GM12865 (cell line): ENCODE results near the gene LRRC30.

ENCODE experiments used
- DNase-seq: peaks from one replicate; pipeline ENCODE4 v3.0.0; 2010; ENCODE audit warnings: low read depth
- H3K4me3 ChIP-seq: 2 replicates; pipeline ENCODE4 v1.5.1; 2011; ENCODE audit warnings: mild to moderate bottlenecking, low read depth, low read length, control low read depth
- CTCF ChIP-seq: IDR thresholded peaks from 2 replicates; pipeline ENCODE4 v1.5.1; 2011; ENCODE audit warnings: low read length, control low read depth, low read depth, inconsistent platforms; ENCODE audit not compliant: insufficient read depth; ENCODE audit errors: missing control alignments

The LRRC30 gene

GRCh38 chr18:7230626-7231349 is at the start of gene LRRC30:
LRRC30 (plus strand) TSS chr18:7231089; CDS start chr18:7231139, 50 bp downstream.
- no peak for TF ChIP-seq CTCF
- no peak within 1 kb of the TSS for H3K4me3 ChIP-seq
- DNase-seq = no peak

GRCh38 chr18:7185701-7186100 is 45.2 kb upstream of the LRRC30 start:
- no peak for DNase-seq
- no peak overlapping the region for H3K4me3 ChIP-seq
- no peak for TF ChIP-seq CTCF

- no peak for DNase-seq
- H3K4me3 ChIP-seq = no peak overlapping the region
- no peak for TF ChIP-seq CTCF
These were observed 40.2 kb upstream of the LRRC30 start for GRCh38 chr18:7190547-7191156.

GRCh38 chr18:7191736-7192135 is 39.2 kb upstream of the LRRC30 start:
- DNase-seq = no peak
- H3K4me3 ChIP-seq = no peak overlapping the region
- TF ChIP-seq CTCF = no peak

GRCh38 chr18:7195266-7195665 is 35.6 kb upstream of the LRRC30 start:
- H3K4me3 ChIP-seq = no peak overlapping the region
- no peak for DNase-seq
- no peak for TF ChIP-seq CTCF

- no peak for DNase-seq
- no peak for TF ChIP-seq CTCF
- no peak overlapping the region for H3K4me3 ChIP-seq
These were observed 34.5 kb upstream of the LRRC30 start for GRCh38 chr18:7196421-7196820.

GRCh38 chr18:7197854-7198253 is 33.0 kb upstream of the LRRC30 start:
- no peak for TF ChIP-seq CTCF

More at GRCh38 chr18:7197854-7198253, 33.0 kb upstream of the LRRC30 start:
- no peak for DNase-seq
- H3K4me3 ChIP-seq = no peak overlapping the region
